Measurements from ENCODE around the gene ATXN7L2. TPM values are rescaled to one million over a fixed set of nuclear protein-coding genes. Genes with fewer than 3 reads are reported as not detected.
A peak's percentile ranks its signal among the peaks of the same experiment; 100 is the strongest.

ATXN7L2 gene
- total RNA-seq, 6 experiments from 2014 or later = 5.6 to 7.3 (median 6.4) TPM

DNA sequence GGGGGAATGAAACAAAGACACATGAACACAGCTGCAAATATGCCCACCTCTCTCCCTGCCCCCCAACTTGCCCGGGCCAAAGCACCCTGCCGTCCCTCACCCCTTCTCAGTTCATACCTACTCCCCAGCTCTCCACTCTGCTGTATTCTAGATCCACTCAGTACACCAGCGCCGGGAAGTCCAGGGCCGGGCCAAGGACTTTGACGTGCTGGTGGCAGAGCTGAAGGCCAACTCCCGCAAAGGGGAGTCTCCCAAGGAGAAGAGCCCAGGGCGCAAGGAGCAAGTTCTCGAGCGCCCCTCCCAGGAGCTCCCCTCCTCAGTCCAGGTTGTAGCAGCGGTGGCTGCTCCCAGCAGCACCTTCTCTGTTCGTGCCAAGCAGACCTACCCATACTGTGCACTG, 5.0 kb downstream of the ATXN7L2 start:
- Mint-ChIP-seq H3K36me3 (ENCODE audit: low read depth) (no peaks in the 10 kb centered on the region), H3K27me3 (ENCODE audit: insufficient read depth) (no peaks in the 10 kb centered on the region; the same call in none of the 2 replicates), H3K27ac (no peak overlapping the region), H3K4me3 (no peak overlapping the region), H3K9me3 (no peaks in the 10 kb centered on the region), H3K4me1 (ENCODE audit: low read depth) (peaks cover 27% of the 10 kb centered on the region)
- TF ChIP-seq, protein P1, sequence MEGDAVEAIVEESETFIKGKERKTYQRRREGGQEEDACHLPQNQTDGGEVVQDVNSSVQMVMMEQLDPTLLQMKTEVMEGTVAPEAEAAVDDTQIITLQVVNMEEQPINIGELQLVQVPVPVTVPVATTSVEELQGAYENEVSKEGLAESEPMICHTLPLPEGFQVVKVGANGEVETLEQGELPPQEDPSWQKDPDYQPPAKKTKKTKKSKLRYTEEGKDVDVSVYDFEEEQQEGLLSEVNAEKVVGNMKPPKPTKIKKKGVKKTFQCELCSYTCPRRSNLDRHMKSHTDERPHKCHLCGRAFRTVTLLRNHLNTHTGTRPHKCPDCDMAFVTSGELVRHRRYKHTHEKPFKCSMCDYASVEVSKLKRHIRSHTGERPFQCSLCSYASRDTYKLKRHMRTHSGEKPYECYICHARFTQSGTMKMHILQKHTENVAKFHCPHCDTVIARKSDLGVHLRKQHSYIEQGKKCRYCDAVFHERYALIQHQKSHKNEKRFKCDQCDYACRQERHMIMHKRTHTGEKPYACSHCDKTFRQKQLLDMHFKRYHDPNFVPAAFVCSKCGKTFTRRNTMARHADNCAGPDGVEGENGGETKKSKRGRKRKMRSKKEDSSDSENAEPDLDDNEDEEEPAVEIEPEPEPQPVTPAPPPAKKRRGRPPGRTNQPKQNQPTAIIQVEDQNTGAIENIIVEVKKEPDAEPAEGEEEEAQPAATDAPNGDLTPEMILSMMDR (IDR thresholded peaks at IDR 0.05) = no peak
- DNase-seq = no peak

DNA sequence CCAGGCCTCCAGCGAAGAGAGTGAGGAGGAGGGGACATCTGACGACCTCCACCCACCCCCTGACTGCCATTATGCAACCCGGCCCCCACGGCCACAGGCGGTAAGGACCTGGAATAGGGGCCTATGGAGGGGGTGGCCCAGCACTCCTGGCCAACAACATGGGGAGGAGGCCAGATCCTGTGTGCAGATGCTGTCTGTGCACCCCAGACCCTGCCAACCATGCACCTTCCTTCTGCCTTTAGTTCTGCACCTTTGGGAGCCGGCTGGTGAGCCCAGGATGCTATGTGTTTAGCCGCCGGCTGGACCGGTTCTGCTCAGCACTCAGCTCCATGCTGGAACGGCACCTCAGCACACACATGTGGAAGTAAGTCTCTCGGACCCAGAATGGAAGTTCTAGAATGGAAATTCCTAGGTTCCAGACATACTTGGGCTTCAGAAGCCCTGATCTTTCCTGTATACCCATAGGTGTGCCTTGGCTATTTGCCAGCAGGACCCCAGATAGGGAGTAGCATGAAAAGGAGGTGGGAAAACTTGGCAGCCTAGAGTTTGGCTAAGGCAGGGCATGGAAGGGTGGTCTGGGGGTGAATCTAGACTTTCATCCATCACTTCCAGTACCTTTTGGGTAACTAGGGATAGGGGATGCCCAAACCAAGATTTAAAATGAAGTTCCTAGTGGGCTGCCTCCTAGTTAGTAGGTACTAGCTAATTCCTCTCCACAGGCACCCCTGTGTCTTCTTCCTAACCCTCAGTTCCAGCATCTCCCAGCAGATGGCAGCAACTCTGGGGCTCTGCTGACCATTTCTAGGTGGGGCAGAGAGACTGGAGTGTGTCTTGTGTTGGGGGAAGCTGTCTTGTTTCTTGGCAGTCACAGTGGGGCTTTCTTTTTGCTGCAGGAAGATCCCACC, 6.6 kb downstream of the ATXN7L2 start:
- Mint-ChIP-seq H3K4me3 (no peak overlapping the region), H3K4me1 (ENCODE audit: low read depth) (peaks cover 30% of the 10 kb centered on the region), H3K9me3 (no peaks in the 10 kb centered on the region), H3K27ac (peak overlapping the region; percentile 53; the same call in 1 of the 2 replicates), H3K27me3 (ENCODE audit: insufficient read depth) (no peaks in the 10 kb centered on the region; the same call in 1 of the 2 replicates), H3K36me3 (ENCODE audit: low read depth) (no peaks in the 10 kb centered on the region)
- DNase-seq = peak; percentile 64
- TF ChIP-seq, protein P1 (IDR thresholded peaks at IDR 0.05) = peak; percentile 87

DNA sequence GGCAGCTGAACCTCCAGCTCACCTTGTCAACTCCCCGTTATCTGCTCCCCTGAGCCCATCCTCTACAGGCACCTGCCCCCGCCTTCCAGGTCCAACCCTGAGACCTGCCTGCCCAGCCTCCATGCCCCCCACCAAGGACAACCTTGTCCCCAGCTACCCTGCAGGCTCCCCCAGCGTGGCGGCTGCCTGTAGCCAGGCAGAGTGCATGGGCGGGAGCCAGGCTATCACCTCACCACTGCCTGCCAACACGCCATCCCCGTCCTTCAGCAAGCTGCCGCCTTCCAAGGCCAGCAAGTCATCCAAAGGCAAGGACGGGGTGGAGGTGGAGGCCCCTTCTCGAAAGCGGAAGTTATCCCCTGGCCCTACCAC, 7.2 kb downstream of the ATXN7L2 start:
- TF ChIP-seq, protein P1 (IDR thresholded peaks at IDR 0.05) = no peak; the same call in 1 of the 2 replicates
- no peak for DNase-seq
- H3K9me3 Mint-ChIP-seq = no peaks in the 10 kb centered on the region
- H3K27me3 Mint-ChIP-seq (ENCODE audit: insufficient read depth) = no peaks in the 10 kb centered on the region
- no peaks in the 10 kb centered on the region; the same call in 1 of the 2 replicates for H3K36me3 Mint-ChIP-seq (ENCODE audit: low read depth)
- H3K4me3 Mint-ChIP-seq = no peak overlapping the region
- peaks cover 34% of the 10 kb centered on the region for H3K4me1 Mint-ChIP-seq (ENCODE audit: low read depth)
- peak overlapping the region; percentile 53; the same call in 1 of the 2 replicates for H3K27ac Mint-ChIP-seq

DNA sequence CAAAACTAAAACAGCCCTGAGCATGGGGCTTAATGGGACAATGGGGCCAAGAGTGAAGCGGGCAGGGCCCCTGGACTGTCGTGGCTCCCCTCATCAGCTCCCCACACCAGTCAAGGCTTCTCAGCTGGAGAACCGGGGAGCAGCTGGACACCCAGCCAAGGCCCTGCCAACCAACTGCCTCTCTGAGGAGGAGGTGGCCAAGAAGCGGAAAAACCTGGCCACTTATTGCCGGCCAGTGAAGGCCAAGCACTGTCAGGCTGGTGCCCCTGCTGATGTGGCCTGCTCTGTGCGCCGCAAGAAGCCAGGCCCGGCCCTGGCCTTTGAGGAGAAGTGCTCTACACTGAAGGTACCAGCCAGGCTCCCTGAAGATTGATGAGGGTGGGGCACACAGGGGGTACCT, 7.7 kb downstream of the ATXN7L2 start:
- Mint-ChIP-seq H3K4me3 (no peak overlapping the region), H3K27me3 (ENCODE audit: insufficient read depth) (no peaks in the 10 kb centered on the region), H3K27ac (no peak overlapping the region), H3K4me1 (ENCODE audit: low read depth) (peaks cover 38% of the 10 kb centered on the region), H3K36me3 (ENCODE audit: low read depth) (no peaks in the 10 kb centered on the region; the same call in 1 of the 2 replicates), H3K9me3 (no peaks in the 10 kb centered on the region)
- no peak for DNase-seq
- TF ChIP-seq, protein P1 (IDR thresholded peaks at IDR 0.05) = no peak

DNA sequence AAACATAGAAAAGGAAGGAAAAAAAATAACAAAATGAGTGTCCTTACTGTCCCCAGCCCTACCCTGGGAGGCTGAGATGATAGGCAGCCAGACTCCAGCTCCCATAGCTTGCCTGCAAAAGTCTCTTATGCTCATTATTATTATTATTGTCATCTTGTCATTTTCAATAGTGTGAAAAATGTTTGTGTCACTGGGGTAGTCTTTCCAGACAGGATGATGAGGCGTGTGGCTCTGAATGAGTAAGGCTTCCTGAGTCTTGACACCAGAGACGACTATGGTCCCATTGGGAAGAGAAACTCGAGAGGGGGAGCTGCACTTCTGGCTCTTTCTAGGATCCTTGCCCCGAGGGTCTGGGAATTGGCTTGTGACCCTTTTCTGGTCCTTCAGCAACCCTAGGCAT, 9.1 kb downstream of the ATXN7L2 start:
- Mint-ChIP-seq H3K4me1 (ENCODE audit: low read depth) (peaks cover 40% of the 10 kb centered on the region), H3K9me3 (no peaks in the 10 kb centered on the region), H3K27me3 (ENCODE audit: insufficient read depth) (no peaks in the 10 kb centered on the region), H3K36me3 (ENCODE audit: low read depth) (no peaks in the 10 kb centered on the region; the same call in 1 of the 2 replicates), H3K4me3 (no peak overlapping the region), H3K27ac (peak overlapping the region; percentile 55; the same call in 1 of the 2 replicates)
- TF ChIP-seq, protein P1 (IDR thresholded peaks at IDR 0.05) = no peak
- DNase-seq = no peak

All from HFFc6 (cell line).